Coronary artery (tissue), 2 donors: ENCODE results near the gene TSC22D1.
A peak's percentile ranks its signal among the peaks of the same experiment; 100 is the strongest.

ENCODE experiments used
- DNase-seq: peaks from one replicate; pipeline ENCODE4 v3.0.0-alpha.2; 2017; ENCODE audit warnings: low spot score
- H3K27ac ChIP-seq, 2 donors: fragments of 200-600 bp; sonication (generic); one replicate each; pipeline ENCODE4 v1.5.1; 2016 to 2019
- H3K4me3 ChIP-seq: fragments of 200-600 bp; sonication (generic); 2 replicates; pipeline ENCODE4 v1.5.1; 2016; ENCODE audit warnings: mild to moderate bottlenecking, moderate library complexity
- CTCF ChIP-seq: fragments of 200-600 bp; sonication (generic); IDR thresholded peaks from one replicate; pipeline ENCODE4 v1.5.1; 2019; ENCODE audit warnings: antibody characterized with exemption

TSC22D1 gene

DNA sequence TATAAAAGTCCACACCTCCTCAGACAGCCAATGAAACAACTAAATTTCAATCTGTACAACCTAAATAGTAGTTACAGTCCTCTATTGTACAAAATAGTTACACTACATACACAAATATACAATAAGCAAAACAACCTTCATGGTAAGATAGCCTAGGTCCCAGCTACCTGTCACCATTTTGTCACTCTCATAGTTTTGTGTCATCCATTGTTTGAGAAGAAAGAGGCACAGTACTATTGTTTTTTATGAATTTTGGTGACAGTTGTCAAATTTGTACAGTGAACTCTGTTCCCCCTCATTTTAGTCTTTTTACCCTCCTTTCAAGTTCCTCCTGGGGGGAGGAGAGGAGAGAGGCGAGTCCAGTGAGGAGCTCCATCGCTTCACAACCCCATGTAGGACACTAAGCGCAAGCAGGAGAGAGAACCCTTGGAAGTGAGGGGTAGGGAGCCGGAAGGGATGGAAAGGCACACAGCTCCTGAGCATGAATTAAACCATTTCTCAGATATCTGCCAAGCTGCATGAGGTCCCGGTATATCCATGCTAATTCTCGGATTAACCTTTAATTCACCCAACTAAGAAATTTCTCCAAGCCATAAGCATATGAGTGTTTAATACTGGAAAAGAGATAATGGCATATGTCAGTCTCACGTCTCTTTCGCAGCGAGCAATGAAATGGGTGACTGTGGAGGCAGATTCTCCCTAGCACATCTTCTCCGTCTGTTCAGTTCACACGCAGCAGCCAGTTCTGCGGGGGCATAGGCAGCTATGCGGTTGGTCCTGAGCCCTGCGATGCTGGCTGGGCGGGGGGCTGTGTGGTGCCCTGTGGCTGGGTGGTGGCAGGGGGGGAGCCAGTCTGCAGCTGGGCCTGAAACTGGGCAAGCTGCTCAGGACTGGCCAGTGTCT is 142.0 kb downstream of the TSC22D1 start:
- peak overlapping the region; percentile 87 for H3K4me3 ChIP-seq
- no peak for TF ChIP-seq CTCF
- no peak for DNase-seq
- peak overlapping the region; percentile 76 to 95 for H3K27ac ChIP-seq

DNA sequence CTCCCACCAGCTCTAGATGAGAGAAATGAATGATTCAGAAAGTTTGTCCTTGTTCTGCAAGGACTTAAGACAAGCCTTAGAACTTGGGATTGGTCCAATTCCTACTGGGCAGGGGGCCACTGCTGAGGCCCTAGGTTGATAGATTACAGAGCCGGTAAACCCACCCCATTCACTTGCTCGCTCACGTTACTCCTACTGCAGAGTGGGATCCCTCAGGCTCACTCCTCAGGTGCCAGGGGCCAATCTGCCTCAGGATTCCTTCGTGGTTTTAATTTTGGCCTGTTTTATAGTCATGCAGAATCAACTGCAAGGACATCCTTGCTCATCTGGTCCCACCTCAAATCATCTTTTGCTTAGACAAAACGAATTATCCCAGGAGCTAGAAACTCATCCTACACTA is 143.5 kb downstream of the TSC22D1 start:
- H3K4me3 ChIP-seq, result peak overlapping the region; percentile 87
- peak overlapping the region; percentile 7 to 56 for H3K27ac ChIP-seq
- DNase-seq, result no peak
- no peak for TF ChIP-seq CTCF

DNA sequence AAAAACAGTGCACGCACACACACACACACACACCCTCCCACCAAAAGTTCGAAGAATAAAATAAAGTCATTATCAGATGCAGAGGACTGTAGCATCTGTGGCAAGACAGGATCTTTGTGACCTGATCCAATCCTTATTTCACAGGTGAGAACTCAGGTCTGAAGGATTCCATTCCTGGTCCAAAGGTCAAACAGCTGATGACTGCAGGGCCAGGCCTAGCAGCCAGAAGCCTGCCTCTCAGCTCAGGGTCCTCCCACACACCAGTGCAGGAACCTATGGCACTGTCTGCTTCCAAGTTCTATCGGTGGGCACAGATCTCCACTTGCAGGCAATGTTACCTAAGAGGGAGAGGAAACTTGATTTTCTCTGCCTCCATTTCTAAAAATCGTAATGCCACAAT is 145.0 kb downstream of the TSC22D1 start:
- TF ChIP-seq CTCF, result no peak
- no peak overlapping the region for H3K4me3 ChIP-seq
- H3K27ac ChIP-seq, result no peak overlapping the region
- no peak for DNase-seq

GRCh38 chr13:44429311-44429710 is 146.8 kb downstream of the TSC22D1 start:
- no peak for DNase-seq
- Histone ChIP-seq H3K27ac (peak overlapping the region in 1 of 2 donors; percentile 34), H3K4me3 (no peak overlapping the region)
- TF ChIP-seq CTCF, result no peak

- TF ChIP-seq CTCF, result no peak
- H3K27ac ChIP-seq, result no peak overlapping the region
- no peak overlapping the region for H3K4me3 ChIP-seq
- DNase-seq, result no peak
Measured at GRCh38 chr13:44426461-44426860, 149.7 kb downstream of the TSC22D1 start.

DNA sequence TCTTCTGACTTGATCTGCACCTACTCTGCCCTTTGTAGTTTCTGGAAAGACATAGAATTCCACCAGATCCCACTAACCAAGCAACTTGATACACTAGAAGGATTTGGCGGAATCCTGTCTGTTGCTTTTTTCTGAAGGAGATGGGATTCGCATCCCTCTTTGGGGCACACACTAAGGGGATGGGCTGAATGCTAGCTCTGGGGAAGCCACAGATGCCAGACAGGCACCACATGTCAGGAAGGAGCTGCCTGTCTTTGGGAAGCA is 150.4 kb downstream of the TSC22D1 start:
- Histone ChIP-seq H3K27ac (no peak overlapping the region), H3K4me3 (no peak overlapping the region)
- no peak for DNase-seq
- TF ChIP-seq CTCF, result no peak

GRCh38 chr13:44425041-44425814 is 150.9 kb downstream of the TSC22D1 start:
- DNase-seq, result no peak
- H3K4me3 ChIP-seq, result no peak overlapping the region
- no peak overlapping the region for H3K27ac ChIP-seq
- no peak for TF ChIP-seq CTCF
